Measurements from ENCODE around the gene GCAT.
"Not testable (repeated sequence)": the region's sequence is repeated elsewhere in the genome, so short reads cannot be mapped to it uniquely, and the experiment has no call there.

Gene GCAT

GRCh38 chr22:37784829-37785495, 22.8 kb upstream of the GCAT start:
- DNase-seq = no peak

- DNase-seq = no peak
These were observed 17.5 kb upstream of the GCAT start for GRCh38 chr22:37790234-37790633.

DNA sequence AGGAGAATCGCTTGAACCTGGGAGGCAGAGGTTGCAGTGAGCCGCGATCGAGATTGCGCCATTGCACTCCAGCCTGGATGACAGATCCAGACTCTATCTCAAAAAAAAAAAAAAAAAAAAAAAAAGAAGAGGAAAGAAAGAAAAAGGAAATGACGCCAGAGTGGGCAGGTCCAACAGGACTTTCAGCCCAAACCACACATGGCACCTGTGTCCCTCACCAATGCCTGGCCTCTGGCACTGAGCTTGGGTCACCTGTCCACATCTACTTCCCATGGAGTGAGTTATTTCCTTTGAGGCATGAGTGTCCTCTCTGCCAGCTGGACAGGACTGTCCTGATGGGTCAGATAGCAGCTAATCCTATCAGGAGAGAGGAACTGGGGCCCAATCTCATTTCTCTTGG, 15.2 kb upstream of the GCAT start:
- DNase-seq = no peak

DNA sequence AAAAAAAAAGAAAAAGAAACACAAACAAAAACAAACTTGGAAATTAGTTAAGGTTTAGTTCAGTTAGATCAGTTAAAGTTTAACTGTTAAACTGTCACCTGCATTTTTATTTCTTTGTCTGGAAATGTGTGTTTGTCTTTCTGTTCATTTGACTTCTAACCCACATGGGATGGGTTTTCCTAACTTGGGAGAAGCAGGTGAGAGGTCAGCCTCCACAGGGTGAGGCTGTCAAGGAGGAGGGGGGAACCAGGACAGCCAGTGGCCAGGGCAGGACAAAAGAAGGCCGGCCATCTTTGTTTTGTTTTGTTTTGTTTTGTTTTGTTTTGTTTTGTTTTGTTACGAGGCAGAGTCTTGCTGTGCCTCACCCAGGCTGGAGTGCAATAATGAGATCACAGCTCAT, 13.4 kb upstream of the GCAT start:
- DNase-seq = no peak

DNA sequence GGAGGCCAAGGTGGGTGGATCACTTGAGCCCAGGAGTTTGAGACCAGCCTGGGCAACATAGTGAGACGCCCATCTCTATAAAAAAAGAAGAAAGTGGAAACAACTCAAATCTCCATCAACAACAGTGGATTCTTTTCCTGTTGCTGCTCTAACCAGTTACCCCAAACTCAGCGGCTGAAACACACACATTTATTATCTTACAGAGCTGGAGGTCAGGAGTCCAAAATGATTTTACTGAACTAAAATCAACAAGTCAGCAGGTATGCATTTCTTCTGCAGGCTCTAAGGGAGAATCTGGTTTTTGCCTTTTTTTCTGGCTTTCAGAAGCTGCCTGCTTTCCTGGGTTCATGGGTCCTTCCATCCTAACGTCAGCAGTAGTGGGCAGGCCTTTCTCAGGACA, 11.7 kb upstream of the GCAT start:
- no peak for DNase-seq

DNA sequence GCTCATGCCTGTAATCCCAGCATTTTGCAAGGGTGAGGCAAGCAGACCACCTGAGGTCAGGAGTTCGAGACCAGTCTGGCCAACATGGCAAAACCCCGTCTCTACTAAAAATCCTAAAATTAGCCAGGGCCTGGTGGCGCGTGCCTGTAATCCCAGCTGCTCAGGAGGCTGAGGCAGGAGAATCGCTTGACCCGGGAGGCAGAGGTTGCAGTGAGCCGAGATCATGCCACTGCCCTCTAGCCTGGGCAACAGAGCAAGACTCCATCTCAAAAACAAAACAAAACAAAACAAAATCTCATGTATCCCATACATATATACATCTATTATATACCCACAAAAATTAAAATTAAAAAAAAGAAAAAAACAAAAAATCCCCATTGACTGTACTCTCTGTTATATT, 10.5 kb upstream of the GCAT start:
- not testable (repeated sequence) for DNase-seq

DNA sequence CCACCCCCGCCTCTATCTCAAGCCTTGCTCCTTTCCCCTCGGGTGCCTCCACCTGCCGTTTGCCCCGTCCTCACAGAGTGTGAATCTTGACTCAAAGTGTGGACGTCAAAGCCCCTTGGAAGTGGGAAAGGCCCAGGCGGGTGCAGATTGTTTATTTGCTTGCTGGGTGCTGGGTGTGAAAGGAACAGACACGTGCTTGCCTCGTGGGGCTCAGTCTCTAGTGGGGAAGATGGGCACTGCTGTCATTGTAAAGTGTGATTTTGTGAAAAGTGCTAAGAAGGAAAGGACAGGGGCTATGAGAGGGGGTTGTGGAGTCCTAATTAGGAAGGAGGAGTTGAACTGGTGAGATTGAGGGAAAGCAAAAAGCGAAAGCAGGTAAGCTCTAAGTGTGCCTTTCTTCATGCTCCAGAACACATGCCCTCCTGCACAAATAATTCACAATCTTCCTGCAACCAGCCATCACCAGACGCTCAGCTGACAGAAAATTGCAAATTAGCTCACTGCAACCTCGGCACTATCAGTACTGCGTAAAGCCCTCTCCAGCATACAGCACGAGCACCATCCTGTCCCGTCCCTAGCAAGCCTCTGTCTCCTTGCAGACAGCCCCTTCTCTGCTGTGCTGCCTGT, 9.7 kb upstream of the GCAT start:
- no peak for DNase-seq

- DNase-seq = not testable (repeated sequence)
These were observed 7.8 kb upstream of the GCAT start for GRCh38 chr22:37799979-37800378.

DNA sequence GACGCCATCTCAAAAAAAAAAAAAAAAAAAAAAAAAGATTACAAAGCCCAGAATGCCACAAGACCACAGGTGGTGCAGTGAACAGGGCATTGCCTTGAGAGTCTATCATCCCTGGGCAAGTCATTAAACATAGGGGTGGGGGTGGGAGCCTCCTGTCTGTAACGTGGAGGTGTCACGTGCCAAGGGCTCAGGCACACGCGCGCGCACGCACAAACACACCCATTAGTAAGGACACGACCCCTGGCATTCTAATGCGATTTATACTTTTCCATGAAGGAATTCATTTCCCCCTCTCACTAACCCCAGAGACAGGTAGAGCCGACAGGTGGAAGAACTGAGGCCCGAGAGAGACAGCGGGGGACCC, 5.8 kb upstream of the GCAT start:
- no peak for DNase-seq

DNA sequence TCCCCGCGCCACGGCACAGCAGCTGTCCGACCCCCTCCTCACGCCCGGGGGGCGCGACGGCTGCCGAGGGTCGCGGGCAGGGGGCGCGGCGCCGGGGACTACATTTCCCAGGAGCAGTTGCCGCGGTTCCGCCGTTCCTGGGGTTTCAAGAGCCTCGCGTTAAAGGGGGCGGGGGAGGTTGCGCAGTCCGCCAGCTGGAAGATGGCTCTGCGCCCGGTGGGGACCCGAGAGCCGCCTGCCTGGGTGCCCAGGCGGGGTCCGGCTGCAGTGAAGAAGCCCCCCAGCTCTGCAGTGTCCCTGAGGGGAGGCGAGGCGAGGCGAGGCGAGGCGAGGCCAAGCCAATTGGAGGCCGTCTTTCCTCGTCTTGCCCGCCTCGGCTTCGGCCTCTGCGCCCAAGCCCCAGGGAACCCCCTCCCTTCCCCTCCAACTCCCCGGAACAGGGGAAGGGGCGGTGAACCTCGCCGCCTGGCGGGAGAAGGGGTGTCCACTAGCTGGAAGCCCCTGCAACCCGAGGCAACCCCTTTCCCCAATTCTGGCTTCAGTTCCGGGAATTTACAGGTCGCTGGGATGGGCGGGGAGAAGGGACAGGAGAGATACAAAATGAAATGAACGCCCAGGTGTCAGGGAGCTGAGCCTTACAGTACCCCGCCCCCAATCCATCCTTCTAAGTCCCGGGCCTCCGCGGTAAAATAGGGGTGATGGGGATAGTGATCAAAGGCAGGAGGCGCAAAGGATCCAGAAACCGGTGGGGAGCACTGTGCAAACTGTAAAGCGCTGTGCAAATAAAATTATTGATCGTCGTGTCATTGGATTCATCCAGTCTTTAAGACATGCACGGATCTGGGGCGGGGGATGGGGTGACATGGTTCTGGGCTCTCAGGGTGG, 5.2 kb upstream of the GCAT start:
- DNase-seq = no peak

DNA sequence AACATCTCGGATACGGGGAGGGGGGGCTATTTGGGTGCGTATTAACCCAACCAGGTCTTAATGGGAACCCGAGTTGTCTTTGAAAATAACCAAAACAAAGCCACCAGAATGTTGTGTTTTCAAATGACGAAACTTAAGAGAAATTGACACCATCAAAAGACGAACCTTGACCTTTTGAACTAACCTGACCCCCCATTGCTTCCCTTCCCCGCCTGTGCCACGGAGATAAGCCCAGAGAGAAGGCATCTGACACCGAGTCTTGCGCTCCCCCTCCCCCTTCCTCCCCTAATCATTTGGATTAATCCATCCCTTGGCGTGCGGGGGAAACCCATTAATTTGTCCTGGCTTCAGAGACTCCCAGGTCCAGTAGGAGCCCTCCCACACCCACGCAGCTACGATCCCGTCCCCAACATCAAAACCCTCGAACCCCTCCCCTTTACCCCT, 4.5 kb upstream of the GCAT start:
- no peak for DNase-seq

GRCh38 chr22:37803639-37804351, 3.9 kb upstream of the GCAT start:
- no peak for DNase-seq

DNA sequence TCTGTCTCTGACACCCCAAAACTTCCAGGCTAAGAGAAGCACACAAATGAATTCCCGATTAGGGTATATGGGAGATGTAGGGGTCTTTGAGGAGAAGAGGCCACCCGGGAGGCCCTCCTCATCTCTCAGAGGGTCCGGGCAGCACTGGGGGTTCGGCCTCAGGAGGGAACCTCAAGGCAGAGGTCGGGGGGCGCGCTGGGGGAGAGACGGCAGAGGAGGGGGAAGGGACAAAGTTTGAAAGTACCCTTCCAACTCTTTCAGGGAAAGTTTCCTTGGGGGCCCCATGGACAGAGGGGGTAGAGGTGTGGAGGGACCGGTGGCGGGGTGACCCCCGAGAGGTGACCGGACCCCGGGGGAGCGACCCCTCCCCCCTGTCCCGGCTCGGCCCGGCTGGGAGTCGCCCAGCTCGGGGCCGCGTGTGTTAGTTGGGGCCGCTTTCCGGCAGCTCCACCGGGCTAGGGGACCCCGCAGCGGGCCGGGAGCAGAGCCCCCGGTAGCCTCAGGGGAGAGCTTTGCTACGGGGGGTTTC, 3.3 kb upstream of the GCAT start:
- no peak for DNase-seq

DNA sequence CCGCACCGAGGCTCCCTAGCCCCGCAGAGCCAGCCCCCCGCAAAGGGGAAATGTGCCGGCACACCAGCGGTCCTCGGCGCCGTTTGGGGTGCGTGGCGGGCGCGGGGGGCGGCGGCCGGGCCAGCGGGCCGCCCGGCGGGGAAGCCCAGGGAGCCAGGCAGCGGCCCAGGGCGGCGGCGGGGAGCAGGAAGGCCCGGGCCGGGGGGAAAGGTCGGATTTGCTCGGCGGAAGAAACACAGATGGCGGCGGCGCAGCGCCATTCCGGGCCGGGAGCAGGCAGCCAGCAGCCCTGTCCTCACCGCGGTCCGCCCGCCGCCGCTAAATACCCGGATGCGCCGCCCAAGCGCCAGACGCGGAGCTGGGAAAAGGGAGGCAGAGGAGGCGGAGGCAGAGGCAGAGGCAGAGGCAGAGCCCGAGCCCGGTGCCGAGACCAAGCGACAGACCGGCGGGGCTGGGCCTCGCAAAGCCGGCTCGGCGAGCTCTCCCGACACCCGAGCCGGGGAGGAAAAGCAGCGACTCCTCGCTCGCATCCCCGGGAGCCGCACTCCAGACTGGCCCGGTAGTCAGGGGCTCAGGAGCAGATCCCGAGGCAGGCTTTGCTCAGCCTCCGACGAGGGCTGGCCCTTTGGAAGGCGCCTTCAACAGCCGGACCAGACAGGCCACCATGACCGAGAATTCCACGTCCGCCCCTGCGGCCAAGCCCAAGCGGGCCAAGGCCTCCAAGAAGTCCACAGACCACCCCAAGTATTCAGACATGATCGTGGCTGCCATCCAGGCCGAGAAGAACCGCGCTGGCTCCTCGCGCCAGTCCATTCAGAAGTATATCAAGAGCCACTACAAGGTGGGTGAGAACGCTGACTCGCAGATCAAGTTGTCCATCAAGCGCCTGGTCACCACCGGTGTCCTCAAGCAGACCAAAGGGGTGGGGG, 2.6 kb upstream of the GCAT start:
- no peak for DNase-seq

- DNase-seq = no peak
These were observed 1.9 kb upstream of the GCAT start for GRCh38 chr22:37805810-37806277.

- no peak for DNase-seq
These were observed 1.1 kb upstream of the GCAT start for GRCh38 chr22:37806409-37807333.

DNA sequence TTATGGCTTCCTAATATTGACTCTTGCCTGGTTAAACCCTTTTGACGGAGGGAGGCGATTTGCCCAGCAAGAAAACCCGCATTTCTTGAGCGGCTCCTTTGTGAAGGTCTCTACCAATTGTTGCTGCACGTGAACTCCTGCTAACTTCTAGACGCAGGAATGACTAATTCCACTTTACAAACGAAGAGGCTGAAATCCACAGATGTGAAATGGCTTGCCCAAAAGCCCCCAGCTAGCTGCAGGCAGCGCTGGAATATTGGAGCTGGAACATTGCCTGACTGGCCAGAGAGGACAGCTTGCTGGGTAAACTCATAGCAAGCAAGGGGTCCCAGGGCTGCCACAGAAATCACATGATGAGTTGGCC, 542 bp downstream of the GCAT start:
- no peak for DNase-seq

- DNase-seq = no peak
These were observed 2.1 kb downstream of the GCAT start for GRCh38 chr22:37809672-37810333.

DNA sequence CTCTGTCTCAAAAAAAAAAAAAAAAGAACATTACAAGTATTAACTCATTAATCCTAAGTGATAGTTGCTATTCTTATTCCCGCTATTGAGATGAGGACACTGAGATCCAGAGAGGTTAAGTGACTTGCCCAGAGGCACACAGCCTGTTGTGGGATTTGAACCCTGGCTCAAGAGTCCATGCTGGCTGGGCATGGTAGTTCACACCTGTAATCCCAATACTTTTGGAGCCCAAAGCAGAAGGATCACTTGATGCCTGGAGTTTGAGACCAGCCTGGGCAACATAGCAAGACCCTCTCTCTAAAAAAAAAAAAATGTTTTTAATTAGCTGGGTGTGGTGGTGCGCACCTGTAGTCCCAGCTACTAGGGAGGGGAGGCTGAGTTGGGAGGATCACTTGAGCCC, 4.1 kb downstream of the GCAT start:
- no peak for DNase-seq

Measured in NCI-H510A (cell line).